ENCODE results near the gene WNT9B. TPM values are rescaled to one million over a fixed set of nuclear protein-coding genes. Genes with fewer than 3 reads are reported as not detected.

Gene WNT9B
- total RNA-seq, 1 experiment from 2014 or later = not detected

Small RNA genes within 50 kb of the gene (small RNA-seq; reads per million reads assigned to genes)
- gene RNU6ATAC3P = 0 reads per million in 2 experiments

Other genes with a start within 250 kb of the WNT9B start
- 5.8 and 7.0 TPM in 2 replicates for gene WNT3, start 32.9 kb upstream of the WNT9B start, total RNA-seq (2014; rRNA removed; shearing (Covaris generic))
- gene GOSR2, start 71.6 kb downstream of the WNT9B start, total RNA-seq (2014; rRNA removed; shearing (Covaris generic)) = 26.2 and 29.0 TPM in 2 replicates
- not detected in 2 replicates for gene RPRML, start 127.7 kb downstream of the WNT9B start, total RNA-seq (2014; rRNA removed; shearing (Covaris generic))